Immature natural killer cell (primary cell): ENCODE data around the gene NFIL3. TPM values are rescaled to one million over a fixed set of nuclear protein-coding genes. Genes with fewer than 3 reads are reported as not detected.
A peak's percentile ranks its signal among the peaks of the same experiment; 100 is the strongest.
"Not testable (repeated sequence)": the region's sequence is repeated elsewhere in the genome, so short reads cannot be mapped to it uniquely, and the experiment has no call there.

ENCODE experiments used
- DNase-seq, 3 donors: peaks; one replicate each; pipeline ENCODE4 v3.0.0; 2022; ENCODE audit warnings: mixed read lengths in 1 of 3
- H3K27ac Mint-ChIP-seq, 6 donors: one replicate each; pipeline ENCODE4 v1.8.0; 2020; ENCODE audit warnings: mixed read lengths in 6 of 6, mild to moderate bottlenecking in 5 of 6, inconsistent platforms in 4 of 6, moderate library complexity in 3 of 6
- H3K27me3 Mint-ChIP-seq, 3 donors: one replicate each; pipeline ENCODE4 v1.8.0; 2020 to 2021; ENCODE audit warnings: low read depth in 3 of 3, mild to moderate bottlenecking in 3 of 3, mixed read lengths in 3 of 3, moderate library complexity in 3 of 3, inconsistent platforms in 1 of 3
- H3K36me3 Mint-ChIP-seq, 3 donors: one replicate each; pipeline ENCODE4 v1.8.0; 2020; ENCODE audit warnings: mixed read lengths in 3 of 3, inconsistent platforms in 2 of 3, mild to moderate bottlenecking in 2 of 3
- H3K4me1 Mint-ChIP-seq, 2 donors: one replicate each; pipeline ENCODE4 v1.8.0; 2020; ENCODE audit warnings: inconsistent platforms in 2 of 2, mild to moderate bottlenecking in 2 of 2, mixed read lengths in 2 of 2, moderate library complexity in 1 of 2
- H3K4me3 Mint-ChIP-seq, 5 donors: one replicate each; pipeline ENCODE4 v1.8.0; 2020; ENCODE audit warnings: mild to moderate bottlenecking in 5 of 5, mixed read lengths in 5 of 5, inconsistent platforms in 3 of 5, moderate library complexity in 3 of 5
- H3K9me3 Mint-ChIP-seq, 6 donors: one replicate each; pipeline ENCODE4 v1.8.0; 2020; ENCODE audit warnings: mild to moderate bottlenecking in 6 of 6, mixed read lengths in 6 of 6, inconsistent platforms in 4 of 6, moderate library complexity in 3 of 6
- polyA plus RNA-seq, 3 donors: library from polyadenylated mRNA; unstranded; fragments of 300-500 nt; fragmentation: Illumina TruSeq; gene quantifications; one replicate each; pipeline ENCODE4 v1.2.3, GENCODE V29; 2021

Gene NFIL3
- polyA plus RNA-seq, 3 donors from 2014 or later, result 8.9 to 16.1 (median 14.1) TPM

DNA sequence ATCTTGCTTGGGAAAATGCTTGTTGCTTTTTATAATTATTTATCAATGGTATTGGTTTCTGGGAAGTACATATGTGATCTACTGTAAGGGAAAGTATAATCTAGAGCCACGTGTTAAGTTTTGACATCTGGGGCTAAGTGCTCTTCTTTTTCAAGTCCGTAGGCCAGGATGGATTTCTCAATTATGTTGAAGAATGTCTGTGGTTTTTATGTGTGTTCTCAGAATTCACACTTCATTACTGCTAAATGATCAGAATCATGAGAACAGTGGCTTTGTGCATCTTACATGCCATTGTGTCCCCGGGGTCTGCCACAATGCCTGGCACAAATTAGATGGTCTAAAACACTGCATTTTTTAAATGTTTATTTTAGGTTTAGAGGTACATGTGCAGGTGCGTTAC lies 47.4 kb downstream of the NFIL3 start:
- peak overlapping the region; percentile 17 to 63 (median 52) for H3K4me3 Mint-ChIP-seq
- peaks cover 0 to 2% (median 0%) of the 10 kb centered on the region in 3 donors for H3K27me3 Mint-ChIP-seq
- peak overlapping the region; percentile 42 to 84 (median 56) for H3K27ac Mint-ChIP-seq
- DNase-seq, result peak; percentile 34 to 40 (median 40)
- H3K36me3 Mint-ChIP-seq, result peaks cover 0 to 4% (median 0%) of the 10 kb centered on the region in 3 donors
- H3K4me1 Mint-ChIP-seq, result peaks cover 27 to 40% of the 10 kb centered on the region in 2 donors
- no peaks in the 10 kb centered on the region for H3K9me3 Mint-ChIP-seq

DNA sequence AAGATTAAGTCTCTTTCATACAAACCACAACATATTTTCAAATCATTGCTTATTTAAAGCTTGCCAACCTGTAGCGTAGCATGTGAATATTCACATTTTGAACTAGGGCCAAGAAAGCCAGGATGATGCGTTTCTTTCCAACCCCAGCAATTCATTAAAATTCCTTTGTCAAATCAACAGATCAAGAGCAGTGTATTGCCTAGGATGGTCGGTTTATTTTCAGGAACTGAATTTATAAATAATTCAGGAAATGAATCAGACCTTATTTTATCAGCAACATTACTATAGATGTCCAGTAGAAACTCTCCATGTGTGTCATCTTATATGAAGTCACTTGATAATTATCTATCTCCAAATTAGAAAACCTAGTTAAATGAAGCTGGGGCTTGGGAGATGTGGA lies 48.7 kb downstream of the NFIL3 start:
- H3K4me3 Mint-ChIP-seq, result no peak overlapping the region
- peaks cover 0 to 2% (median 0%) of the 10 kb centered on the region in 3 donors for H3K27me3 Mint-ChIP-seq
- H3K27ac Mint-ChIP-seq, result no peak overlapping the region
- no peak for DNase-seq
- H3K36me3 Mint-ChIP-seq, result peaks cover 0 to 4% (median 0%) of the 10 kb centered on the region in 3 donors
- H3K4me1 Mint-ChIP-seq, result peaks cover 27 to 40% of the 10 kb centered on the region in 2 donors
- H3K9me3 Mint-ChIP-seq, result no peaks in the 10 kb centered on the region

DNA sequence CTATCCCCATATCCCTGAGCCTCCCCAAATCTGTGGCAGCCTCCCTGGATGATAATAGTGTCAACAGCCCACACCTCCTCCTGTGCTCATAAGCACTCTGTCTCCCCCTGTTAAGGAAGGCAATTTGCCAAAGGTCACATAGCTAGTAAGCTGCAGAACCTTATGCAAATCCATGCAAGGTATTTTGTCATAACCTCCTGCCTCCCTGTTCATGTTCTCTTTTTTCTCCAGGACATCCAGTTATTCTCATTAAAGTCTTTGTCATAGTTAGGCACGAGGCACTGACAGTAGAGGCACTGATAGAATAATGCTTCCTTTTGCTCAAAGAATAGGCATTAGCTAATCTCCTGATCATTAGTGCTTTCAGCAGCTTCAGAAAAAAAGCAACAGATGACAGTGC lies 51.7 kb downstream of the NFIL3 start:
- Mint-ChIP-seq H3K27ac (no peak overlapping the region), H3K36me3 (no peaks in the 10 kb centered on the region), H3K27me3 (no peaks in the 10 kb centered on the region), H3K4me3 (no peak overlapping the region), H3K4me1 (peaks cover 20 to 24% of the 10 kb centered on the region in 2 donors), H3K9me3 (no peaks in the 10 kb centered on the region)
- DNase-seq, result no peak

DNA sequence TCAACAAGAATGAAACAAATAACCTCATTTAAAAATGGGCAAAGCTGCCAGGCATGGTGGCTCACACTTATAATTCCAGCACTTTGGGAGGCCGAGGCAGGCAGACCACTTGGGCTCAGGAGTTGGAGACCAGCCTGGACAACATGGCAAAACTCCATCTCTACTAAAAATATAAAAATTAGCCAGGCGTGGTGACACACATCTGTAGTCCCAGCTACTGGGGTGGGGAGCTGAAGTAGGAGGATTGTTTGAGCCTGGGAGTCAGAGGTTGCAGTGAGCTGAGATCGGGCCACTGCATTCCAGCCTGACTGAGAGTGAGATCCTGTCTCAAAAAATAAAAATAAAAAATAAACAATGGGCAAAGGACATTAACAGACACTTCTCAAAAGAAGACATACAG lies 53.6 kb downstream of the NFIL3 start:
- not testable (repeated sequence) for H3K9me3 Mint-ChIP-seq, H3K4me3 Mint-ChIP-seq, H3K36me3 Mint-ChIP-seq, H3K27ac Mint-ChIP-seq, H3K4me1 Mint-ChIP-seq, H3K27me3 Mint-ChIP-seq, DNase-seq

DNA sequence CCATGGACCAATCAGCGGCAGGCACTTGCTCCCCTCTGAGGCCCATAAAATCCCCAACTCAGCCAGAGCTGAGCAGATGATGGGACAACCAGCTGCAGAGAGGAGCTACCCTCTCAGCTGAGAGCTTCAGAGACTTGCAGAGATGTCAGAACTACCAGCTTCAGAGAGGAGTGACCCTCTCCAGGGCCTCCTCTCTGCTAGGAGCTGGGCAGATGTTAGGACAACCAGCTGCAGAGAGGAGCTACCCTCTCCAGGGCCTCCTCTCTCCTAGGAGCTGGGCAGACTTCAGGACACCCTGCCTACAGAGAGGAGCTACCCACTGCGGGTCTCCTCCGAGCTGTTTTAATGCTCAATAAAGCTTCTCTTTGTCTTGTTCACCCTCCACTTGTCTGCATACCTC lies 58.9 kb downstream of the NFIL3 start:
- Mint-ChIP-seq H3K27ac (no peak overlapping the region), H3K27me3 (peaks cover 2 to 9% (median 3%) of the 10 kb centered on the region in 3 donors), H3K9me3 (no peaks in the 10 kb centered on the region), H3K4me3 (peak overlapping the region in 1 of 5 donors; percentile 34), H3K4me1 (peaks cover 21 to 22% of the 10 kb centered on the region in 2 donors), H3K36me3 (no peaks in the 10 kb centered on the region)
- DNase-seq, result no peak

DNA sequence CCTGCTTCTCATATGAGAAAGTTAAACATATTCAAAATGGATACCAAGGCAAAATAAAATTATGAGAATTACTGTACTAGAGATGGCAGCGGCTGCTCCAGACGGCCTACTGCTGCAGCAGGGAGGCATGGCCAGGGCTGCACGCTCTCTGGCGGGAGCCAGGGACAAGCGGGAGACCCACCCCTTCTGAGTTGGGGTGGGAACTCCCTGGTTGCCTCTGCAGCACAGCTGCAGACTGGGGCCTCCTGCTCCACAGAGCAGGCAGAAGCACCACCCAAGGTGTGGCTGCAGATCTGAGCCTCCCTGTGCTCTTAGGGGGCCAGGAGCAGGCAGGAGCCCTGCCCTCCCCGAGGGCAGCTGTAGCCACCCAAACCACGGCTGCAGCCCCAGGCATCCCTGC lies 59.6 kb downstream of the NFIL3 start:
- Mint-ChIP-seq H3K27me3 (peaks cover 2 to 9% (median 3%) of the 10 kb centered on the region in 3 donors), H3K27ac (no peak overlapping the region), H3K36me3 (no peaks in the 10 kb centered on the region), H3K9me3 (no peaks in the 10 kb centered on the region), H3K4me3 (peak overlapping the region in 1 of 5 donors; percentile 2), H3K4me1 (peaks cover 28 to 29% of the 10 kb centered on the region in 2 donors)
- no peak for DNase-seq

DNA sequence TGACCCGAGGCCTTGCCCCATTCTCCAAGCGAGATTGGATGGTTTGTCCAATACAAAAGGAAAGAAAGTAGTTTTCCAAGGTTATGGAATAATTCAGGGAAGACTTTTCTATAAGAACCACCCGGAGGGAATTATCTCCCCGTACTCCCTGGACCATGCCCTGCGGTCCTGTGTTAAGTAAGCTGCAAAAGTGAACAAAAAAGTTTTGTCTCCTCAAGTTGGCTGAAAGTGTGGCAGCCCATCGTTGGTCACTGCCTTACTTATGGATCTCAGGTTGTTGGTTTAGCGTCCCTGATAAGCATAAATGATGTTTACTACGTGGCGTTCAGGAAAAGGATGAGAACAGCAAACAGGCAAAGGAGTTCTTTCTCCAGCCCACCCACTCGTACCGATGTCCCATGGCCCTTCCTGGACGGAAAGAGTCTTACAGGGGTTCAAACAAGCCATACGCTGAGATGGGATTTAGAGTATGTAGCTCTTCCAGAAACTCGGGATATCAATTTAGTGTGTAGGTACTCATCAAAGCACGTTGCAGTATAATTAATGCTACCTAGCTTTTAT lies 61.5 kb downstream of the NFIL3 start:
- Mint-ChIP-seq H3K36me3 (no peaks in the 10 kb centered on the region), H3K4me3 (peak overlapping the region; percentile 84 to 97 (median 86)), H3K27me3 (peaks cover 2 to 9% (median 3%) of the 10 kb centered on the region in 3 donors), H3K9me3 (no peaks in the 10 kb centered on the region), H3K27ac (peak overlapping the region; percentile 49 to 90 (median 84)), H3K4me1 (peaks cover 38 to 48% of the 10 kb centered on the region in 2 donors)
- no peak for DNase-seq

DNA sequence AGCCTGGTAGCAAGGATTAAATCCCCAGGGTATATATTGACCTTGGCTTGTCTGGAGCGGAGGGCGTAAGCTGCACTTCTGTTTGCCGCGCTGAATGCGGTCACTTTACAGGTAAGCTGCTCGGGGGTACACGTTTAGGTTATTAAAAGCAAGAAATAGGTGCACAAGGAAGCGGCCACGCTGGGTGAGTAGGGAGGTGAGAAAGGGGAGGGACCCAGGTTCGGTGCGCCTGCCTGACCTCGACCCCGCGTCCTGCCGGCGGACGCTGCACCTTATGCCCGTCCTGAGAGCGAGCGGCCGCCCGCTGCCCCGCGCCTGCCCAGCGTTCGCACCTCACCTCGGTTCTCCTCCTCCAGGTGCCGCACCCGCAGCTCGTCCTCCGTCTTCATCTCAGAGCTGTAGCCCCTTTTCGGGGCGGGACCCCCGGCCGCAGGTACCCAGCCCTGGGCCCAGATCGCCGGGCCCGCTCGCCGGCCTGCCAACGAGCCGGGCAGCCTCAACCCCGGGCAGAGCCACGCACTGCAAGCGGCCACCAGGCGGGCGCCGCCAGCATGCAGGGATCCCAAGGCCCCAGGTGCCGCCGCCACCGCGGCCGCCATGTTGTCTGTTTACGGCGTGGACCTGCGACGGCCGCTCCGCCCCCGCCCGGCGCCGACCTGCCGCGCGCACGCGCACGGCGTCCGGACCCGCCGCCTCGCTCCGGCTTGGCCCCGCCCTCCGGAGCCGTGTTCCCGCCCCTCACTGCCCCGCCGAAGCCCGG lies 62.2 kb downstream of the NFIL3 start, which contains the start of gene AUH:
AUH (minus strand) TSS at position 628 of the 760 bp plus-strand sequence; CDS start at position 599, 29 bp downstream.
- Mint-ChIP-seq H3K4me1 (peaks cover 39 to 54% of the 10 kb centered on the region in 2 donors), H3K9me3 (no peaks in the 10 kb centered on the region), H3K27ac (peak within 1 kb of the TSS; percentile 90 to 97 (median 96)), H3K27me3 (peaks cover 2 to 9% (median 3%) of the 10 kb centered on the region in 3 donors), H3K36me3 (peaks cover 0 to 3% (median 0%) of the 10 kb centered on the region in 3 donors), H3K4me3 (peak within 1 kb of the TSS; percentile 96 to 99 (median 97))
- peak; percentile 87 to 89 (median 88) for DNase-seq

DNA sequence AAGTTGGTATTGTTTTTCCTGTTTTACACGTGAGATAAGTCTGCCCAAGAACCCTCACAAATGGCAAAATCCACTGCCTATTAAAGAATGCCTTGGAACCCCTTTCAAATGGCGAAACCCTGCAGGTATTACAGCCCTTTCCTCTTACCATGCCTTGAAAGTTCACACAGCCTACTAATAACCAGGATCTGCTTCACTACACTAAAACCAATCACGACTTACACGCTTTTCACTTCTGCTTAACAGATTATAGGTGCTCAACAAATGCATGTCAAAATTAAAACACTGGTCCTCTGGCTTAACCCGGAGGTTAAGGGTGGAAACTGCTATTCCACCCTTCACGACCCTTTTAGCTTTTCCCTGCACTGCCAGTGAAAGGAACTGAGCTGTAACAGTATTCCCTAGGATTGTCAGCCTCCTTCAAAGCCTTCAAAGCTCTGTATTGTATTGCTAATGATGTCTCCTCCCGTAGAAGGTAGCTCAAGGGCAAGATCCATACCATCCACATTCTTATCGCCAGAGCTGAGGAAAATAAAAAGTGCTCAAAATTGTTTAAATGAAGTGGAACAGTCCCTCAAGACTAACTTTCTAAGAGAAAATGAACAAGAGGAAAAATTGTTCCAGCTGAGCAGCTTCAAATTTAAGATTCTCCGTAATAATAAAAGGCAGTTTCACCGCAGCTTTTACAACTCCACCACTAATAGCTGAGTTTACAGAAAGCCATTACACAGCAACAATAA lies 62.9 kb downstream of the NFIL3 start:
- no peaks in the 10 kb centered on the region for H3K9me3 Mint-ChIP-seq
- H3K36me3 Mint-ChIP-seq, result peaks cover 0 to 5% (median 2%) of the 10 kb centered on the region in 3 donors
- peaks cover 2 to 9% (median 3%) of the 10 kb centered on the region in 3 donors for H3K27me3 Mint-ChIP-seq
- H3K4me3 Mint-ChIP-seq, result peak overlapping the region; percentile 96 to 99 (median 97)
- DNase-seq, result no peak
- peak overlapping the region; percentile 90 to 97 (median 96) for H3K27ac Mint-ChIP-seq
- H3K4me1 Mint-ChIP-seq, result peaks cover 42 to 61% of the 10 kb centered on the region in 2 donors

DNA sequence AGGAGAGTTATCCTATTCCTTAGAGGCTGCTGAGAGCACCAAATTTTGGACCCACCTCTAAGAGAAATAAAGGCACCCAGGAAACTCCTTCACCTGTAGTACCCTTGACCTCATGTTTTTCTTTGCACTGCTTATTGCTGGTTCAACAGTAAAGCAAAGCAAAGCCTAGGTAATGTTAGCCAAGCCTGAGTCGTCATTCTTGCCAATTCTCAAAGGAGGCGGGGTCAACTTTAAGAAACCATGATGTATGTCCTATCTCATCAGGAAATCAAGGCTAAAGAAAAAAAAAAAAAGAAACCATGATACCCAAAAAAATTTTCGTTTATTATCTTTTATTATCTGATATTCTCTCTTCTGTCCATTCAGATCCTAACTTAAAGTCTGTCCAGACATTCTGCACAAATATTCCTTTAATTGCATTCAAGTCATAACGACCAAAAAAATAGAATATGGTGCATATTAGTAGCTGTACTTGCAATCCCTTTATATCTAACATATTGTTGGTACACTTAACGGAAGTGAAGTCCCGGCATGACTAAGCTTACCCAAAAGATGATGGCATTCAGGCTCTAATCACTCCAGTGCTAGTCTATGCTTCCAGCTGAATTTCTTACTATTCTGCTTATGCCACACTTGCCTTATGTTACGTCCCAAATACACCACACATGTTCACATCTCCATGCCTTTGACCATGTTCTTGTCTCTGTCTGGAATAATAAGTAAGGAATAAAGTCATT lies 63.7 kb downstream of the NFIL3 start:
- peak overlapping the region in 5 of 6 donors; percentile 26 to 97 (median 90) for H3K27ac Mint-ChIP-seq
- H3K36me3 Mint-ChIP-seq, result peaks cover 0 to 5% (median 5%) of the 10 kb centered on the region in 3 donors
- H3K27me3 Mint-ChIP-seq, result peaks cover under 1 to 9% (median 3%) of the 10 kb centered on the region in 3 donors
- peaks cover 42 to 62% of the 10 kb centered on the region in 2 donors for H3K4me1 Mint-ChIP-seq
- DNase-seq, result no peak
- H3K4me3 Mint-ChIP-seq, result peak overlapping the region; percentile 96 to 99 (median 97)
- H3K9me3 Mint-ChIP-seq, result no peaks in the 10 kb centered on the region

DNA sequence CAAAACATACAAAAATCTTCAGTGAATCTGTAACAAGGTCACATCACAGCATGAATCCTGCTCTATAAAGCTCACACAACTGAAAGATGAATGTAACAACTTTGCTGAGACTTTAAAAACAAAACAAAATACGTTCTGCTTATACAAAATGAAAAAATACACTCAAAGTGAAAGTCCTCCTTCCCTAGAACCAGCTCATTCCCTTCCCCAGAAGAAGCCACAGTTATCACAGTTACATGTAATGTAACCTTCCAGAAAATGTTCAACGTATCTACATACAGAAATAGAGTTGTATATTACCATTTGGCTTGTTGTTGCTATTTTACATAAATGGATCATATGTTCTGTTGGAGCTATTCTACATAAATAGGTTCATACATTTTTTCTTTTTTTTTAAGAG lies 64.5 kb downstream of the NFIL3 start:
- Mint-ChIP-seq H3K4me3 (no peak overlapping the region), H3K27ac (no peak overlapping the region), H3K9me3 (no peaks in the 10 kb centered on the region), H3K27me3 (peaks cover 0 to 9% (median 3%) of the 10 kb centered on the region in 3 donors), H3K4me1 (peaks cover 42 to 68% of the 10 kb centered on the region in 2 donors), H3K36me3 (peaks cover 5 to 11% (median 9%) of the 10 kb centered on the region in 3 donors)
- no peak for DNase-seq
